ENCODE measurements around the gene MTUS2. TPM values are rescaled to one million over a fixed set of nuclear protein-coding genes. Genes with fewer than 3 reads are reported as not detected.

MTUS2 gene
- polyA plus RNA-seq, 1 donor from 2014 or later, result 4.4 TPM

DNA sequence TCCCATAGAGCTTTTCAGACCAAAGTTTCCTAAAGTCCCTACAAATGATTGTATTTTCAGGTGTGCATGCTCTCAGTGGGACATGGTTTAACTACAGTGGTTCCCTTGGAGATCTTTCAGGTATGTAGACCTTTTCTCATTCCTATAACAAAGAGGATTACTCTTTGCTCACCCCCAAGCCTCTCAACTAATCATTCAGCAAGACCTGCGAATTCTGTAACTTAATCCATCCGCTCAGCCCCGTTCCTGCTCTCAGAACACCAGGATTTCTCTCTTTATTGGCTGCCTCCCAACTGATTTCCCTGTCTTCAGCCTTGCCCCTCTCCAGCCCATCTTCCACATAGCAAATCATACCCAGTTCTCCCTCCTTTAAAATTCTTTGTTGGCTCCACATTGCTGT is 253.6 kb downstream of the MTUS2 start:
- TF ChIP-seq EP300 (conservative IDR thresholded peaks at IDR 0.05; ENCODE audit: poor library complexity, severe bottlenecking) (no peak), RAD21 (conservative IDR thresholded peaks at IDR 0.05) (no peak), POLR2AphosphoS5 (IDR thresholded peaks at IDR 0.05) (no peak), MXI1 (conservative IDR thresholded peaks at IDR 0.05; ENCODE audit: poor library complexity, severe bottlenecking) (no peak), SMC3 (conservative IDR thresholded peaks at IDR 0.05; ENCODE audit: poor library complexity) (no peak), TAF1 (IDR thresholded peaks at IDR 0.05; ENCODE audit: low read depth) (no peak), EZH2 (IDR thresholded peaks at IDR 0.05; ENCODE audit: borderline replicate concordance, insufficient read depth, low read length, poor library complexity, severe bottlenecking) (no peak)
- TF ChIP-seq, protein P1, sequence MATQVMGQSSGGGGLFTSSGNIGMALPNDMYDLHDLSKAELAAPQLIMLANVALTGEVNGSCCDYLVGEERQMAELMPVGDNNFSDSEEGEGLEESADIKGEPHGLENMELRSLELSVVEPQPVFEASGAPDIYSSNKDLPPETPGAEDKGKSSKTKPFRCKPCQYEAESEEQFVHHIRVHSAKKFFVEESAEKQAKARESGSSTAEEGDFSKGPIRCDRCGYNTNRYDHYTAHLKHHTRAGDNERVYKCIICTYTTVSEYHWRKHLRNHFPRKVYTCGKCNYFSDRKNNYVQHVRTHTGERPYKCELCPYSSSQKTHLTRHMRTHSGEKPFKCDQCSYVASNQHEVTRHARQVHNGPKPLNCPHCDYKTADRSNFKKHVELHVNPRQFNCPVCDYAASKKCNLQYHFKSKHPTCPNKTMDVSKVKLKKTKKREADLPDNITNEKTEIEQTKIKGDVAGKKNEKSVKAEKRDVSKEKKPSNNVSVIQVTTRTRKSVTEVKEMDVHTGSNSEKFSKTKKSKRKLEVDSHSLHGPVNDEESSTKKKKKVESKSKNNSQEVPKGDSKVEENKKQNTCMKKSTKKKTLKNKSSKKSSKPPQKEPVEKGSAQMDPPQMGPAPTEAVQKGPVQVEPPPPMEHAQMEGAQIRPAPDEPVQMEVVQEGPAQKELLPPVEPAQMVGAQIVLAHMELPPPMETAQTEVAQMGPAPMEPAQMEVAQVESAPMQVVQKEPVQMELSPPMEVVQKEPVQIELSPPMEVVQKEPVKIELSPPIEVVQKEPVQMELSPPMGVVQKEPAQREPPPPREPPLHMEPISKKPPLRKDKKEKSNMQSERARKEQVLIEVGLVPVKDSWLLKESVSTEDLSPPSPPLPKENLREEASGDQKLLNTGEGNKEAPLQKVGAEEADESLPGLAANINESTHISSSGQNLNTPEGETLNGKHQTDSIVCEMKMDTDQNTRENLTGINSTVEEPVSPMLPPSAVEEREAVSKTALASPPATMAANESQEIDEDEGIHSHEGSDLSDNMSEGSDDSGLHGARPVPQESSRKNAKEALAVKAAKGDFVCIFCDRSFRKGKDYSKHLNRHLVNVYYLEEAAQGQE (IDR thresholded peaks at IDR 0.05; ENCODE audit: borderline replicate concordance), result no peak
- TF ChIP-seq, protein P2, sequence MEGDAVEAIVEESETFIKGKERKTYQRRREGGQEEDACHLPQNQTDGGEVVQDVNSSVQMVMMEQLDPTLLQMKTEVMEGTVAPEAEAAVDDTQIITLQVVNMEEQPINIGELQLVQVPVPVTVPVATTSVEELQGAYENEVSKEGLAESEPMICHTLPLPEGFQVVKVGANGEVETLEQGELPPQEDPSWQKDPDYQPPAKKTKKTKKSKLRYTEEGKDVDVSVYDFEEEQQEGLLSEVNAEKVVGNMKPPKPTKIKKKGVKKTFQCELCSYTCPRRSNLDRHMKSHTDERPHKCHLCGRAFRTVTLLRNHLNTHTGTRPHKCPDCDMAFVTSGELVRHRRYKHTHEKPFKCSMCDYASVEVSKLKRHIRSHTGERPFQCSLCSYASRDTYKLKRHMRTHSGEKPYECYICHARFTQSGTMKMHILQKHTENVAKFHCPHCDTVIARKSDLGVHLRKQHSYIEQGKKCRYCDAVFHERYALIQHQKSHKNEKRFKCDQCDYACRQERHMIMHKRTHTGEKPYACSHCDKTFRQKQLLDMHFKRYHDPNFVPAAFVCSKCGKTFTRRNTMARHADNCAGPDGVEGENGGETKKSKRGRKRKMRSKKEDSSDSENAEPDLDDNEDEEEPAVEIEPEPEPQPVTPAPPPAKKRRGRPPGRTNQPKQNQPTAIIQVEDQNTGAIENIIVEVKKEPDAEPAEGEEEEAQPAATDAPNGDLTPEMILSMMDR (IDR thresholded peaks at IDR 0.05; ENCODE audit: poor library complexity, severe bottlenecking), result no peak
- Histone ChIP-seq H3K79me2 (replicated peaks; ENCODE audit: insufficient read depth, low read length) (no peaks in the 10 kb centered on the region), H3K4me3 (ENCODE audit: low read length) (no peak overlapping the region), H4K20me1 (ENCODE audit: insufficient read depth) (no peaks in the 10 kb centered on the region), H3K36me3 (ENCODE audit: insufficient read depth, low read length) (no peaks in the 10 kb centered on the region), H2AFZ (ENCODE audit: low read depth, low read length) (no peak overlapping the region), H3K27me3 (ENCODE audit: insufficient read depth, low read depth, low read length) (no peaks in the 10 kb centered on the region), H3K9me2 (ENCODE audit: insufficient read depth, low read length) (no peaks in the 10 kb centered on the region), H3K9ac (ENCODE audit: low read length) (no peak overlapping the region), H3F3A (ENCODE audit: insufficient read depth, low read length, poor library complexity, severe bottlenecking) (no peaks in the 10 kb centered on the region), H3K27ac (ENCODE audit: low read length) (no peak overlapping the region), H3K4me2 (ENCODE audit: low read length) (no peak overlapping the region), H3K9me3 (ENCODE audit: low read length) (no peaks in the 10 kb centered on the region)

DNA sequence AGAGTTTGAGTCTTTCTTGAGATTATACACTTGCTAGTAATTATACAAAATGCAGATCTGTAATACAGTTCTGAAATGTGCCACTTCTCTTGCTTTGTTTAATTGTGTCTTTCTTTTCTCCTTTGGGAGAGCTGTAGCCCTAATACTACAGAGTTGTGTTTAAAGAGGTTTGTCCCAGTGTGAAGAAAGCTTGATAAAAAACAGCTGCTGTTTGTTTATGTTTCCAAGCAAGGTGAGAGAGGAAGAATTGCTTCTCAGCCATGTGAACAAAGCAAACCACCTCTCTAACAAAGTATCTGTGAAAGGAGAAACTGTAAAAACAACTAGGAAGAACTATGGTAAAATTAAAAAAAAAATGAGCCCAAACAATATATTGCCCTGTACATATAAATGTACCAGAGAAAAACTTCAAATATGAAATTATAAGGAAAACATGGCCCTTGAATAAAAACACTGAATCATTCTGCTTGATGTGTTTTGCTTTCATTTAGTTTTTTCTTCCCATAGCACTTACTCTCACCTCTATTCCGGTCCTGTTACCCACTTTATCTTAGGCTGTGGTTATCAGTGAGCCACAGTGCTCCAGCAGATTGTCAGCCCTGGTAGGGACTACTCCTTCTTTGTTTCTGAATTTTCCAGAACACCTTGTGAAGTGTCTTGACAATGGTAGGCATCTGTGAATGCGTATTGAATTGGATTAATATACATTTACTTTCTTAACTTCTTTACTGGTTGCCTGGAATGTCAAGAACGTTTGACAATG is 257.1 kb downstream of the MTUS2 start:
- TF ChIP-seq EZH2 (IDR thresholded peaks at IDR 0.05; ENCODE audit: borderline replicate concordance, insufficient read depth, low read length, poor library complexity, severe bottlenecking) (no peak), POLR2AphosphoS5 (IDR thresholded peaks at IDR 0.05) (no peak), SMC3 (conservative IDR thresholded peaks at IDR 0.05; ENCODE audit: poor library complexity) (no peak), TAF1 (IDR thresholded peaks at IDR 0.05; ENCODE audit: low read depth) (no peak), RAD21 (conservative IDR thresholded peaks at IDR 0.05) (no peak), MXI1 (conservative IDR thresholded peaks at IDR 0.05; ENCODE audit: poor library complexity, severe bottlenecking) (no peak), EP300 (conservative IDR thresholded peaks at IDR 0.05; ENCODE audit: poor library complexity, severe bottlenecking) (no peak)
- TF ChIP-seq, protein P1 (IDR thresholded peaks at IDR 0.05; ENCODE audit: borderline replicate concordance), result no peak
- TF ChIP-seq, protein P2 (IDR thresholded peaks at IDR 0.05; ENCODE audit: poor library complexity, severe bottlenecking), result no peak
- Histone ChIP-seq H4K20me1 (ENCODE audit: insufficient read depth) (no peaks in the 10 kb centered on the region), H3K4me3 (ENCODE audit: low read length) (no peak overlapping the region), H3K9me2 (ENCODE audit: insufficient read depth, low read length) (no peaks in the 10 kb centered on the region), H3F3A (ENCODE audit: insufficient read depth, low read length, poor library complexity, severe bottlenecking) (no peaks in the 10 kb centered on the region), H2AFZ (ENCODE audit: low read depth, low read length) (no peak overlapping the region), H3K79me2 (replicated peaks; ENCODE audit: insufficient read depth, low read length) (no peaks in the 10 kb centered on the region), H3K27me3 (ENCODE audit: insufficient read depth, low read depth, low read length) (no peaks in the 10 kb centered on the region), H3K4me2 (ENCODE audit: low read length) (no peak overlapping the region), H3K9ac (ENCODE audit: low read length) (no peak overlapping the region), H3K27ac (ENCODE audit: low read length) (no peak overlapping the region), H3K9me3 (ENCODE audit: low read length) (no peaks in the 10 kb centered on the region), H3K36me3 (ENCODE audit: insufficient read depth, low read length) (no peaks in the 10 kb centered on the region)

Data from neural cell (in vitro differentiated cells).